HCT116 (cell line): ENCODE data around the gene C1QTNF3. TPM values are rescaled to one million over a fixed set of nuclear protein-coding genes. Genes with fewer than 3 reads are reported as not detected.

ENCODE experiments used
- ATAC-seq: fragments of 200-7000 bp; cut with Tn5 transposase; 2 replicates; pipeline ENCODE4 v1.9.1; 2020; ENCODE audit warnings: mild to moderate bottlenecking, moderate library complexity
- BruUV-seq: library from RNA; stranded (reverse); fragments of 400-500 nt; replicated peaks from 2 replicates; lab custom pipeline; 2021; lab: Mats Ljungman, UMichigan
- CTCF ChIA-PET: fragments of 300-600 bp; sonication (Branson Sonifier 250); formaldehyde crosslinking; loops from one replicate; lab custom pipeline; 2021; ENCODE audit warnings: antibody characterized with exemption; lab: Charles Lee
- POLR2A ChIA-PET: fragments of 300-600, 350-600 bp; sonication (Branson Sonifier 250); formaldehyde crosslinking; loops from one replicate; lab custom pipeline; 2021; ENCODE audit warnings: antibody characterized with exemption; lab: Charles Lee
- RAD21 ChIA-PET, 2 experiments: fragments of 300-600 bp; sonication (Branson Sonifier 250); formaldehyde crosslinking; loops; one replicate each; lab custom pipeline; 2023; ENCODE audit warnings: low total read pairs in 2 of 2; ENCODE audit not compliant: uncharacterized antibody in 2 of 2, unreplicated experiment in 2 of 2, low non-redundant PET in 1 of 2; lab: Charles Lee
- DNase-seq: peaks from one replicate; pipeline ENCODE4 v3.0.0-alpha.2; 2010; ENCODE audit warnings: low read depth, low spot score
- H2AFZ ChIP-seq: fragments of 200-600 bp; shearing (Covaris generic), sonication (generic); 2 replicates; pipeline ENCODE4 v1.6.1; 2017; ENCODE audit warnings: low read depth, mixed run types, mixed read lengths, antibody characterized with exemption, low read length; ENCODE audit not compliant: poor library complexity, severe bottlenecking
- H3K27ac ChIP-seq: 2 replicates; pipeline ENCODE4 v1.5.1; 2012; ENCODE audit warnings: low read depth, low read length
- H3K27me3 ChIP-seq: fragments of 200-600 bp; sonication (generic); 2 replicates; pipeline ENCODE4 v1.6.1; 2016; ENCODE audit warnings: mixed run types, low read length, mixed read lengths; ENCODE audit not compliant: insufficient read depth
- H3K36me3 ChIP-seq, 2 experiments: fragments of 200-500 bp in 1 of 2; fragments of 200-600 bp in 1 of 2; sonication (Bioruptor generic) in 1 of 2; sonication (generic) in 1 of 2; 2 replicates each; pipeline versions ENCODE4 v1.5.1 to v1.6.1; 2014 to 2016; ENCODE audit warnings: low read length in 2 of 2, inconsistent platforms in 1 of 2, mixed read lengths in 1 of 2, mixed run types in 1 of 2; ENCODE audit not compliant: insufficient read depth in 2 of 2, control insufficient read depth in 1 of 2
- H3K4me1 ChIP-seq, 2 experiments: fragments of 200-600 bp in 1 of 2; sonication (generic) in 1 of 2; 2 replicates each; pipeline versions ENCODE4 v1.5.1 to v1.6.1; 2012 to 2017; ENCODE audit warnings: low read length in 2 of 2, inconsistent platforms in 1 of 2, mild to moderate bottlenecking in 1 of 2, mixed read lengths in 1 of 2, mixed run types in 1 of 2, moderate library complexity in 1 of 2; ENCODE audit not compliant: insufficient read depth in 2 of 2, control insufficient read depth in 1 of 2
- H3K4me2 ChIP-seq: fragments of 200-600 bp; sonication (generic); 2 replicates; pipeline ENCODE4 v1.6.1; 2017; ENCODE audit warnings: mixed run types, low read length, mixed read lengths
- H3K4me3 ChIP-seq, 2 experiments: fragments of 200-600 bp in 1 of 2; sonication (generic) in 1 of 2; replicated peaks in 1 of 2; 2 replicates each; pipeline ENCODE4 v1.5.1; 2011 to 2016; ENCODE audit warnings: low read length in 2 of 2, control low read depth in 1 of 2, low read depth in 1 of 2, mild to moderate bottlenecking in 1 of 2, mixed read lengths in 1 of 2, mixed run types in 1 of 2
- H3K79me2 ChIP-seq: fragments of 200-600 bp; sonication (generic); 2 replicates; pipeline ENCODE4 v1.6.1; 2017; ENCODE audit warnings: mild to moderate bottlenecking, mixed run types, low read length, moderate library complexity, mixed read lengths; ENCODE audit not compliant: insufficient read depth
- H3K9ac ChIP-seq: fragments of 200-600 bp; sonication (generic); 2 replicates; pipeline ENCODE4 v1.6.1; 2016; ENCODE audit warnings: low read length, mixed read lengths
- H3K9me2 ChIP-seq: fragments of 200-600 bp; sonication (generic), shearing (Covaris generic); 2 replicates; pipeline ENCODE4 v1.6.1; 2017; ENCODE audit warnings: mixed run types, mild to moderate bottlenecking, moderate library complexity; ENCODE audit not compliant: insufficient read depth
- H3K9me3 ChIP-seq, 2 experiments: fragments of 200-500 bp in 1 of 2; fragments of 200-600 bp in 1 of 2; sonication (Bioruptor generic) in 1 of 2; sonication (generic) in 1 of 2; 2 replicates each; pipeline ENCODE4 v1.6.1; 2014 to 2017; ENCODE audit warnings: low read length in 2 of 2, mixed read lengths in 2 of 2, inconsistent platforms in 1 of 2, low read depth in 1 of 2, mild to moderate bottlenecking in 1 of 2, mixed run types in 1 of 2, moderate library complexity in 1 of 2; ENCODE audit not compliant: control insufficient read depth in 1 of 2, insufficient read depth in 1 of 2
- H4K20me1 ChIP-seq: fragments of 200-600 bp; sonication (generic), shearing (Covaris generic); 2 replicates; pipeline ENCODE4 v1.6.1; 2017; ENCODE audit warnings: mixed run types, mild to moderate bottlenecking, moderate library complexity; ENCODE audit not compliant: insufficient read depth
- CTCF ChIP-seq, 3 experiments: fragments of 200-600 bp in 1 of 3; sonication (generic) in 1 of 3; IDR thresholded peaks in 2 of 3; conservative IDR thresholded peaks in 1 of 3; 2 replicates each; pipeline ENCODE4 v1.5.1; 2012 to 2017; ENCODE audit warnings: low read depth in 2 of 3, low read length in 2 of 3, antibody characterized with exemption in 1 of 3, borderline replicate concordance in 1 of 3, control low read depth in 1 of 3, mild to moderate bottlenecking in 1 of 3, mixed read lengths in 1 of 3, mixed run types in 1 of 3, moderate library complexity in 1 of 3; ENCODE audit not compliant: insufficient read depth in 1 of 3
- EGR1 ChIP-seq: IDR thresholded peaks from 2 replicates; pipeline ENCODE4 v1.6.1; 2012; ENCODE audit warnings: low read depth
- EZH2 ChIP-seq: fragments of 200-600 bp; sonication (generic); IDR thresholded peaks from 2 replicates; pipeline ENCODE4 v1.6.1; 2017; ENCODE audit warnings: antibody characterized with exemption, mixed run types
- EZH2phosphoT487 ChIP-seq: fragments of 200-600 bp; IDR thresholded peaks from 2 replicates; pipeline ENCODE4 v1.6.1; 2018; ENCODE audit warnings: antibody characterized with exemption, borderline replicate concordance
- FOSL1 ChIP-seq: IDR thresholded peaks from 2 replicates; pipeline ENCODE4 v1.6.1; 2012; ENCODE audit warnings: low read depth
- JUND ChIP-seq: IDR thresholded peaks from 2 replicates; pipeline ENCODE4 v1.6.1; 2012
- MAX ChIP-seq: IDR thresholded peaks from 2 replicates; pipeline ENCODE4 v1.6.1; 2012
- REST ChIP-seq: IDR thresholded peaks from 2 replicates; pipeline ENCODE4 v1.6.1; 2012; ENCODE audit warnings: low read depth
- TCF7L2 ChIP-seq: IDR thresholded peaks from 2 replicates; pipeline ENCODE4 v1.7.0; 2011; ENCODE audit warnings: borderline replicate concordance, inconsistent platforms; ENCODE audit not compliant: insufficient read depth, insufficient read length; ENCODE audit errors: extremely low read depth
- ZNF274 ChIP-seq: fragments of 200-500 bp; sonication (Bioruptor generic); IDR thresholded peaks from 2 replicates; pipeline ENCODE4 v1.6.1; 2014; ENCODE audit warnings: mild to moderate bottlenecking, low read depth, low read length, inconsistent platforms
- intact Hi-C: fragments of 100-400 bp; cut with micrococcal nuclease; formaldehyde crosslinking; loops from 2 replicates; pipeline ENCODE4 v1.10.0; 2022
- total RNA-seq: library from RNA; stranded (reverse); gene quantifications from one replicate; pipeline ENCODE4 v1.2.1, GENCODE V29; 2021; ENCODE audit not compliant: unreplicated experiment
- TF ChIP-seq, protein P1 (sequence below): IDR thresholded peaks from 2 replicates; pipeline ENCODE4 v1.6.1; 2011; ENCODE audit warnings: mild to moderate bottlenecking, low read length, moderate library complexity; ENCODE audit not compliant: insufficient replicate concordance; ENCODE audit errors: extremely low read depth

Gene C1QTNF3
- total RNA-seq, 1 experiment from 2014 or later: 2.6 TPM

GRCh38 chr5:34047774-34048572 lies 5.0 kb upstream of the C1QTNF3 start:
- H3K27me3 ChIP-seq: no peaks in the 10 kb centered on the region
- no peak overlapping the region for H3K4me3 ChIP-seq
- intact Hi-C loops: no loop called here
- POLR2A ChIA-PET: no interaction called here
- no peaks in the 10 kb centered on the region for H3K9me2 ChIP-seq
- ATAC-seq (no peak), DNase-seq (no peak)
- CTCF ChIA-PET: no interaction called here
- RAD21 ChIA-PET: no interaction called here
- H3K4me1 ChIP-seq: no peaks in the 10 kb centered on the region
- H3K27ac ChIP-seq: no peak overlapping the region
- no peaks in the 10 kb centered on the region for H3K36me3 ChIP-seq
- no peak overlapping the region for H3K9ac ChIP-seq
- no peaks in the 10 kb centered on the region for H4K20me1 ChIP-seq
- no peak for TF ChIP-seq JUND
- no peak for TF ChIP-seq MAX
- TF ChIP-seq EGR1: no peak
- no peak overlapping the region for H2AFZ ChIP-seq
- H3K79me2 ChIP-seq: no peaks in the 10 kb centered on the region
- H3K9me3 ChIP-seq: no peaks in the 10 kb centered on the region
- H3K4me2 ChIP-seq: no peak overlapping the region
- no TSS peak for BruUV-seq

- POLR2A ChIA-PET: no interaction called here
- H3K27ac ChIP-seq: no peak overlapping the region
- RAD21 ChIA-PET: no interaction called here
- H3K9me2 ChIP-seq: no peaks in the 10 kb centered on the region
- CTCF ChIA-PET: no interaction called here
- H3K4me3 ChIP-seq: no peak overlapping the region
- DNase-seq (no peak), ATAC-seq (no peak)
- no peaks in the 10 kb centered on the region for H4K20me1 ChIP-seq
- no peak overlapping the region for H2AFZ ChIP-seq
- BruUV-seq: no TSS peak
- no peak overlapping the region for H3K9ac ChIP-seq
- no peaks in the 10 kb centered on the region for H3K36me3 ChIP-seq
- no peaks in the 10 kb centered on the region for H3K27me3 ChIP-seq
- no peaks in the 10 kb centered on the region for H3K9me3 ChIP-seq
- no peaks in the 10 kb centered on the region for H3K79me2 ChIP-seq
- intact Hi-C loops: no loop called here
- H3K4me1 ChIP-seq: no peaks in the 10 kb centered on the region
- no peak overlapping the region for H3K4me2 ChIP-seq
- TF ChIP-seq CTCF (IDR thresholded peaks at IDR 0.05 in 2 of 3, conservative IDR thresholded peaks at IDR 0.05 in 1 of 3; ENCODE audit: borderline replicate concordance in 1 of 3, insufficient read depth in 1 of 3, low read depth in 2 of 3, low read length in 2 of 3) (no peak), REST (no peak), EZH2phosphoT487 (no peak), ZNF274 (no peak), TCF7L2 (no peak), FOSL1 (no peak), EZH2 (no peak)
- TF ChIP-seq, protein P1, sequence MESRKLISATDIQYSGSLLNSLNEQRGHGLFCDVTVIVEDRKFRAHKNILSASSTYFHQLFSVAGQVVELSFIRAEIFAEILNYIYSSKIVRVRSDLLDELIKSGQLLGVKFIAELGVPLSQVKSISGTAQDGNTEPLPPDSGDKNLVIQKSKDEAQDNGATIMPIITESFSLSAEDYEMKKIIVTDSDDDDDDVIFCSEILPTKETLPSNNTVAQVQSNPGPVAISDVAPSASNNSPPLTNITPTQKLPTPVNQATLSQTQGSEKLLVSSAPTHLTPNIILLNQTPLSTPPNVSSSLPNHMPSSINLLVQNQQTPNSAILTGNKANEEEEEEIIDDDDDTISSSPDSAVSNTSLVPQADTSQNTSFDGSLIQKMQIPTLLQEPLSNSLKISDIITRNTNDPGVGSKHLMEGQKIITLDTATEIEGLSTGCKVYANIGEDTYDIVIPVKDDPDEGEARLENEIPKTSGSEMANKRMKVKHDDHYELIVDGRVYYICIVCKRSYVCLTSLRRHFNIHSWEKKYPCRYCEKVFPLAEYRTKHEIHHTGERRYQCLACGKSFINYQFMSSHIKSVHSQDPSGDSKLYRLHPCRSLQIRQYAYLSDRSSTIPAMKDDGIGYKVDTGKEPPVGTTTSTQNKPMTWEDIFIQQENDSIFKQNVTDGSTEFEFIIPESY: no peak
Observed at GRCh38 chr5:34047143-34047542, 4.1 kb upstream of the C1QTNF3 start.
